Karpas-422 (cell line): ENCODE data around the gene KRT86. TPM values are rescaled to one million over a fixed set of nuclear protein-coding genes. Genes with fewer than 3 reads are reported as not detected.

ENCODE experiments used
- DNase-seq: peaks from one replicate; pipeline ENCODE4 v3.0.0-alpha.2; 2015
- H2AFZ ChIP-seq: fragments of 200-600 bp; sonication (generic); 2 replicates; pipeline ENCODE4 v1.6.1; 2014; ENCODE audit warnings: antibody characterized with exemption, low read length, mixed read lengths
- H3K27ac ChIP-seq: fragments of 200-600 bp; sonication (generic); 2 replicates; pipeline ENCODE4 v1.5.1; 2014; ENCODE audit warnings: mild to moderate bottlenecking, low read length, moderate library complexity
- H3K27me3 ChIP-seq: fragments of 200-600 bp; sonication (generic); 2 replicates; pipeline ENCODE4 v1.6.1; 2014; ENCODE audit warnings: low read length, mixed read lengths
- H3K36me3 ChIP-seq: fragments of 200-600 bp; sonication (generic); 2 replicates; pipeline ENCODE4 v1.6.1; 2014; ENCODE audit warnings: low read length, mixed read lengths; ENCODE audit not compliant: insufficient read depth
- H3K4me1 ChIP-seq: fragments of 200-600 bp; sonication (generic); 2 replicates; pipeline ENCODE4 v1.6.1; 2014; ENCODE audit warnings: mild to moderate bottlenecking, low read length, mixed read lengths
- H3K4me2 ChIP-seq: fragments of 200-600 bp; sonication (generic); 2 replicates; pipeline ENCODE4 v1.6.1; 2014; ENCODE audit warnings: low read length, low read depth, mild to moderate bottlenecking; ENCODE audit not compliant: poor library complexity, severe bottlenecking
- H3K4me3 ChIP-seq: fragments of 200-600 bp; sonication (generic); 2 replicates; pipeline ENCODE4 v1.5.1; 2014; ENCODE audit warnings: mild to moderate bottlenecking, antibody characterized with exemption, low read length, mixed read lengths
- H3K79me2 ChIP-seq: fragments of 200-600 bp; sonication (generic); 2 replicates; pipeline ENCODE4 v1.6.1; 2014; ENCODE audit warnings: mild to moderate bottlenecking, low read length, mixed read lengths
- H3K9ac ChIP-seq: fragments of 200-600 bp; sonication (generic); 2 replicates; pipeline ENCODE4 v1.6.0; 2014; ENCODE audit warnings: low read length
- H3K9me2 ChIP-seq: fragments of 200-600 bp; sonication (generic), shearing (Covaris generic); replicated peaks from 2 replicates; pipeline ENCODE4 v1.6.0; 2014; ENCODE audit warnings: mild to moderate bottlenecking, low read length, moderate library complexity; ENCODE audit not compliant: insufficient read depth
- H3K9me3 ChIP-seq: fragments of 300-700, 200-600 bp; sonication (generic); 2 replicates; pipeline ENCODE4 v1.6.1; 2014; ENCODE audit warnings: low read length, mixed read lengths
- H4K20me1 ChIP-seq: fragments of 200-600 bp; sonication (generic); 2 replicates; pipeline ENCODE4 v1.6.1; 2014; ENCODE audit warnings: mild to moderate bottlenecking, antibody characterized with exemption, low read length, low read depth; ENCODE audit not compliant: insufficient read depth
- total RNA-seq: library from RNA; depleted of rRNA; stranded (reverse); fragments of >200 nt; shearing (Covaris generic); gene quantifications from 2 replicates; pipeline ENCODE4 v1.2.3, GENCODE V29; 2014; ENCODE audit warnings: low replicate concordance

The KRT86 gene
- total RNA-seq, 1 experiment from 2014 or later, result not detected

DNA sequence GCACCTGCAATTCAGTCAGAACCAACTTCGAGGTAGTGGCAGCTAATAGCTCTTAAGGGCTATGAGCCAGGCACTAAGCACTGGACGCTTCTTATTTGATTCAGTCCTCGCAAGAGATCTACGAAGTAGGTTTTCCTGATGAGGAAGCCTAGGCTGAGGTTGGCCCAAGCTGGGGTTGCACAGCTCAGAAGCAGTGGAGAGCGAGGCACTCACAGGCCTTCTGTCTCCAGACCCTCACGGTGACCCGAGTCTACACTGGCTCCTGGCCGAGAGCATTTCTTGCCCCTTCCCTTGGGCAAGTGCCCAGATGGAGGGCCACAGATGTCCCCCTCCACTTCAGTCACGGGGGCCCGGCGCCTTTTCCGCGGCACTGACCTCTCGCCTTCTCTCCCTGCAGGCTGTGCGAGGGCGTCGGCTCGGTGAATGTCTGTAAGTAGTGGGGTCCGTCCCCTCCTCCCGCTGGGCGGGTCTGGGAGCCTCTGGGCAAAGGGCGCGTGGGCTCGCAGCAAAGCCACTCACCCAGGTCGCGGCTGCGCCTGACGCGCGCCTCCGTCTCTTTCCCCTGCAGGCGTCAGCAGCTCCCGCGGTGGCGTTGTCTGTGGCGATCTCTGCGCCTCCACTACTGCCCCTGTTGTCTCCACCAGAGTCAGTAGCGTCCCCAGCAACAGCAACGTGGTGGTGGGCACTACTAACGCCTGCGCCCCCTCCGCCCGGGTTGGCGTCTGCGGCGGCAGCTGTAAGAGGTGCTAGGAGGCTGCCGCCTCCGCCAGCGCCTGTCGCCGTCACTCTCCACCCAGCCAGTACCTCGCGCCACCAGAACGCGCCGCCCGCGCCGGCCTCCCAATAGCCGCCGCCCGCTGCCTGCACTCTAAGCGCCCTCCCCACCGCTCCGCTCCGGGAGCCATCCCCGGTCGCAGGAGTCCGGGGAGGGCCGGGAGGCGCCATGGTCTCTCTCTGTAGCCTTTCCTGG is 33.7 kb downstream of the KRT86 start:
- Histone ChIP-seq H4K20me1 (no peaks in the 10 kb centered on the region), H3K27me3 (peaks cover 2% of the 10 kb centered on the region; the same call in 1 of the 2 replicates), H3K9me3 (no peaks in the 10 kb centered on the region), H3K79me2 (no peaks in the 10 kb centered on the region), H3K9ac (no peak overlapping the region), H3K27ac (no peak overlapping the region), H3K9me2 (no peaks in the 10 kb centered on the region), H3K4me1 (no peaks in the 10 kb centered on the region), H2AFZ (no peak overlapping the region), H3K4me3 (no peak overlapping the region), H3K36me3 (no peaks in the 10 kb centered on the region), H3K4me2 (no peak overlapping the region)
- DNase-seq, result no peak

DNA sequence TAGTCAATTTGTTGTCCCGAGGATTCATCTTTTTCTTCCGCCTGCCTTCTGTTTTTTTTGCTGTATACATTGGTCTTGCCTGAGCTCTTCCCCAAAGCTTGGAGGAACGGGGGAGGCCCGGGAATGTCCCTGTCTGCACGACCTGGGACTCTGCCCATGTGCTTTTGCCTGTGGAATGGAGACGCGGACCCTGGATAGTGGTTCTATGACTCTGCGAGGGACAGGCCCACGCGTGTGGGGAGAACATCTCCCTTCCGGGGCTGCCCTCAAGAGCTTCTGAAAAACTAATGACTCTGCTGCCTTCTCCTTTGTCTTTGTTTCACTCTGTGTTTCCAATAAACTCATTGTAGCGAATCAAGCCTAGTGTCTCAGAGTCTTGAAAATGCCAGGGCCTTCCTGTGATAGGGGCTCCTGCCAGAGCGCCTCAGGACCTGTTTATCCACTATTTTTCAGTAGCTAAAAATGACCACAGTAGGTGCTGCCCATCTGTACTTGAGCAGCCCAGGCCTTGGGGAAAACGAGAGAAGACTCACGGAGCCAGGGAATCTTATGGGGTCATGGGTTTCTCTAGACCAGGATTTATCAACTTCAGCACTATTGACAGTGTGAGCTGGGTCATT is 34.5 kb downstream of the KRT86 start:
- Histone ChIP-seq H3K36me3 (no peaks in the 10 kb centered on the region), H3K27ac (no peak overlapping the region), H2AFZ (no peak overlapping the region), H3K9ac (no peak overlapping the region), H3K9me2 (no peaks in the 10 kb centered on the region), H4K20me1 (no peaks in the 10 kb centered on the region), H3K79me2 (no peaks in the 10 kb centered on the region), H3K4me1 (no peaks in the 10 kb centered on the region), H3K4me3 (no peak overlapping the region), H3K27me3 (peaks cover 2% of the 10 kb centered on the region; the same call in 1 of the 2 replicates), H3K4me2 (no peak overlapping the region), H3K9me3 (no peaks in the 10 kb centered on the region)
- DNase-seq, result no peak

DNA sequence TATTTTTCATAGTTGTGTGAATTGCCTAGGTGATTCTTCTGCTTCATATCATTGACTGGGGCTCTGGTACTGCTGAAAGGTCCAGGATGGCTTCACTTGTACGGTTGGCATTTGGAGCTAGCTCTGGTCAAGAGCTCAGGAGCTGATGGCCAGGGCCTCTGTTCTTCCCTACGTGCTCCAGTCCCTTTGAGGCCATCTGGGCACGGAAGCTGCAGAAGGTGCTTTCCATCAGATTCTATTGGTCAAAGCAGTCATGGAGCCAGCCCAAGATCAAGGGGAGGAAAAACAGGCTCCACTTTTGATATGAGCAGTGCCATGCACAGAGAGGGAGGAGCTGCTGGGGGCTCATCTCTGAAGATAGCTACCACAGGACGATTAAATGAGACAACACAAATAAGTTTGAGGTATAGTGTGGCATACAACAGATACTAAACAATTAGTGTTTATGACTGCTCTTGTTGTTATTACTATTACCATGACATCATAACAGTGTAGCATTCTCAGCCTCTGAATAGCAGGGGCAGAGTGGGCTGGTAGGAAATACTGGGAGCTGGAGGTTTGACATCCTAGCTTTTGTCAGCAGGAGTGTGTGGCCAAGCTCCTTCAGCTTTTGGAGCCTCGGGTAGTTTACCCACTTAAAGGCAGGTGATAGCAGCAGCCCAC is 36.3 kb downstream of the KRT86 start:
- Histone ChIP-seq H3K9ac (no peak overlapping the region), H3K4me2 (no peak overlapping the region), H3K36me3 (no peaks in the 10 kb centered on the region), H3K79me2 (no peaks in the 10 kb centered on the region), H3K4me3 (no peak overlapping the region), H4K20me1 (no peaks in the 10 kb centered on the region), H2AFZ (no peak overlapping the region), H3K27me3 (peaks cover 2% of the 10 kb centered on the region; the same call in 1 of the 2 replicates), H3K9me3 (no peaks in the 10 kb centered on the region), H3K4me1 (no peaks in the 10 kb centered on the region), H3K27ac (no peak overlapping the region), H3K9me2 (no peaks in the 10 kb centered on the region)
- no peak for DNase-seq

DNA sequence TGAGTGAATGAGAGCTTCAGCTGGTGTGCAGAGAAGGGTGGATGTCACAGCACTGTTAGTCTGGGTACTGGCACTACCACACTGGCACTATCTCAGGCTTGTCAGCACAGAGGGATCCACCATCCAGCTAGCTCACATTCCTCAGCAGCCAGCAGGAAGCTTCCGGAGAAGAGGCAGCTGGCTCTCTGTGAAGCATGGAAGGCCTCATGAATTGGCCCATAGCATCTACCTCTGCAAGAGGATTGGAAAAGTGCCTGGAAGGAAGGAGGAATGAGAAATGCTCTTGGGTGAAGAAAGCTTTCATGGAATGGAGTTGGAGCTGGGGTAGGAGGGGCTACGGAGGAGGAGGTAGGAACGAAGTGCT is 36.8 kb downstream of the KRT86 start:
- DNase-seq, result no peak
- H3K9me2 ChIP-seq, result no peaks in the 10 kb centered on the region

DNA sequence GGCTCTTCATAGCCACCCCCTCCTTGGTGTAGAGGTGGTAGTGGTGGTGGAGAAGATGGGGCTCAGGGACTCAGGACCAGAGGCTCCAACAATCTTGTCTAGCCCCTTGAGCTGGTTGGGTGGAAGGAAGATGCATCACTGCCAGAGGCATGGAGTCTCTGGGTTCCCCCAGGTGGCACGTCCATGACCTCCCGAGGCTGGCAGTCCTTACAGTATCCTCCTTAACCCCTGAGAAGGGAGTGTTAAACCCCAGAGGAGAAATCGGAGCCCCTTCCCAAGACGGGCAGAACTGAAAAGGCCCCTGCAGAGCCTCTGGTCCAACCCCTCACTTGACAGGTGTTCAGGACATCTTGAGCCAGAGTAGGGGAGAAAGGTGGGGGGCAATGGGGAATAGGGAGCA is 37.6 kb downstream of the KRT86 start:
- Histone ChIP-seq H3K27me3 (peaks cover 2% of the 10 kb centered on the region; the same call in 1 of the 2 replicates), H3K9me2 (no peaks in the 10 kb centered on the region)

More for the DNA sequence above, 36.8 kb downstream of the KRT86 start:
- Histone ChIP-seq H4K20me1 (no peaks in the 10 kb centered on the region), H3K36me3 (no peaks in the 10 kb centered on the region), H3K9me3 (no peaks in the 10 kb centered on the region), H3K4me2 (no peak overlapping the region), H3K79me2 (no peaks in the 10 kb centered on the region), H3K4me3 (no peak overlapping the region), H3K27ac (no peak overlapping the region), H3K9ac (no peak overlapping the region), H3K4me1 (no peaks in the 10 kb centered on the region), H2AFZ (no peak overlapping the region), H3K27me3 (peaks cover 2% of the 10 kb centered on the region; the same call in 1 of the 2 replicates)

DNA sequence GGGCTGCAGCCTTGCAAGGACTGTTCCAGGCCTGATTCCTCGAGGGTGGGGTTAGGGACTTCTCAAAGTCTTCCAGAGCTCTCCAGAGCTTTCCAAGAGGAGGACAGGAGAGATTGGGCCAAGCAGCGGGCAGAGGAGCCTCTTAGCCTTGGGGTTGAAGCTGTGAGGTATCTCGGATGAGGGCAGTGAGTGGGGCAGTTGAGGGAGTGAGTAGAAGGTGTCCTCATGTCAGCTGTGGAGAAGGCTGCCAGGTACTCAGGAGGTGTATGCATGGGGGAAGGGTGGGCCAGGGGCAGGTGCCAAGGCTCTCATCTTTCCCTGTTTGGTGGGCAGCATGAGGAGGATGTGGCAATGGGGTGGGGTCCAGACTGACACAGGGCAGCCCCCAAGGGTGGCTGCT is 39.0 kb downstream of the KRT86 start:
- Histone ChIP-seq H3K9me3 (no peaks in the 10 kb centered on the region), H3K27me3 (peaks cover 2% of the 10 kb centered on the region; the same call in 1 of the 2 replicates), H3K4me3 (no peak overlapping the region), H3K9ac (no peak overlapping the region), H3K36me3 (no peaks in the 10 kb centered on the region), H2AFZ (no peak overlapping the region), H4K20me1 (no peaks in the 10 kb centered on the region), H3K4me1 (no peaks in the 10 kb centered on the region), H3K9me2 (no peaks in the 10 kb centered on the region), H3K4me2 (no peak overlapping the region), H3K27ac (no peak overlapping the region), H3K79me2 (no peaks in the 10 kb centered on the region)
- DNase-seq, result no peak

More for the DNA sequence above, 37.6 kb downstream of the KRT86 start:
- Histone ChIP-seq H3K36me3 (no peaks in the 10 kb centered on the region), H3K79me2 (no peaks in the 10 kb centered on the region), H3K4me2 (no peak overlapping the region), H3K9me3 (no peaks in the 10 kb centered on the region), H3K9ac (no peak overlapping the region), H3K4me1 (no peaks in the 10 kb centered on the region), H4K20me1 (no peaks in the 10 kb centered on the region), H2AFZ (no peak overlapping the region), H3K4me3 (no peak overlapping the region), H3K27ac (no peak overlapping the region)
- DNase-seq, result no peak

GRCh38 chr12:52313926-52314325 is 39.5 kb downstream of the KRT86 start:
- Histone ChIP-seq H4K20me1 (no peaks in the 10 kb centered on the region), H3K27me3 (peaks cover 2% of the 10 kb centered on the region; the same call in 1 of the 2 replicates), H3K4me2 (no peak overlapping the region), H3K4me1 (no peaks in the 10 kb centered on the region), H3K4me3 (no peak overlapping the region), H2AFZ (no peak overlapping the region), H3K79me2 (no peaks in the 10 kb centered on the region), H3K9me3 (no peaks in the 10 kb centered on the region), H3K9me2 (no peaks in the 10 kb centered on the region), H3K27ac (no peak overlapping the region), H3K9ac (no peak overlapping the region), H3K36me3 (no peaks in the 10 kb centered on the region)
- no peak for DNase-seq

- Histone ChIP-seq H3K36me3 (no peaks in the 10 kb centered on the region), H3K4me2 (no peak overlapping the region), H3K9ac (no peak overlapping the region), H4K20me1 (no peaks in the 10 kb centered on the region), H3K27ac (no peak overlapping the region), H3K9me2 (no peaks in the 10 kb centered on the region), H3K79me2 (no peaks in the 10 kb centered on the region), H3K27me3 (peaks cover 2% of the 10 kb centered on the region; the same call in 1 of the 2 replicates), H3K4me3 (no peak overlapping the region), H3K4me1 (no peaks in the 10 kb centered on the region), H3K9me3 (no peaks in the 10 kb centered on the region), H2AFZ (no peak overlapping the region)
- DNase-seq, result no peak
These were observed 40.1 kb downstream of the KRT86 start for GRCh38 chr12:52314511-52314910.
